GM18909 (cell line): Measurements from ENCODE around the gene TPRX1.

Experiments used
- ATAC-seq: cut with Tn5 transposase; IDR thresholded peaks from one replicate; pipeline ENCODE4 v1.9.1; 2021; ENCODE audit warnings: mild to moderate bottlenecking; ENCODE audit not compliant: unreplicated experiment, poor library complexity

The TPRX1 gene

DNA sequence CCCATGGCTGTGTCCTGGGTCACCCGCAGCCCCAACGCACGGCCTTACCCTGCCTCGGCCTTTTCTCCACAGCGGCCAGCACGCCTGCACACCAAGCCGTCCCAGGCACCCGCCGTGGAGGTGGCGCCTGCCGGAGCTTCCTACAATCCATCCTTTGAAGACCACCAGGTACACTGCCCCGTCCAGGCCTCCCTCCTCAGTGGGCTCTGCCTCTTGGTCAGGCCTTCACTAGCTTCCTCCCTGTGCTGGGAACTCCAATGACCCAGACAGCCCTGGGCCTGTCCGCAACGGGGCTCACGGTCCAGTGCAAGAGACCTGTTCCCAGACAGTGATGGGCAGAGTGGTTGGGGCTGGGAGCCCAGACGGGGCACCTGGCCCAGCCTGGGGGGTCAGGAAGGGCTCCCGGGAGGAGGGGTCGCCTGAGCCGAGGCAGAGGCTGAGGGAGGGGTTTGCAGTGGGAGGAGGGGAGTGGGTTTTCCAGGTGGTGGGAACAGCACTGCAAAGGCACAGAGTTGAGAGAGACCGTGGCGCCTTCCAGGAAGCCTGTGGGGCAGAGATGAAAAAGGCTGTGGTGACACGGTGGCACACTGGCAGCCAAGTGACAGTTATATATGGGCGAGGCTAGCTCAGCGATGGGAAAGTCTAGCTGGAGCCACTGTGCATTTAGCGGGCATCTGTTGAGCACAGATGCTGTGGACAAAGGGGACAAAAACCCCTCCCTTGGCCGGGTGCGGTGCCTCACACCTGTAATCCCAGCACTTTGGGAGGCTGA, 51.7 kb downstream of the TPRX1 start:
- no peak for ATAC-seq
